Measurements from ENCODE around the gene USP32. TPM values are rescaled to one million over a fixed set of nuclear protein-coding genes. Genes with fewer than 3 reads are reported as not detected.
A peak's percentile ranks its signal among the peaks of the same experiment; 100 is the strongest.

USP32 gene
- total RNA-seq, 2 experiments from 2014 or later = 26.5 TPM

DNA sequence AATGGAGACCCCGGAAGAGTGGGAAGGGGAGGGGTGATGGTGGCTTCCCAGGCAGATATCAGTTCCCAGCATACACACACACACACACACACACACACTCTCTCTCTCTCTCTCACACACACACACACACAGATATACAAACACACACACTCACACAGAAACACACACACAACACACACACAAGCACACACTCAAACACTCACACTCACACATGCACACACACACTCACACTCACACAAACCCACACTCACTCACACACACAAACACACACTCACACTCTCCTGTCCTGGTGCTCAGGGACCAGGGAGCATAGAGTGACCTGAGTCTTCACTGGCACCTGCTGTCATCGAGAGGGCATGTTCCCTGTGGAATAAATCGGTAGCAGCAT lies 236.5 kb downstream of the USP32 start:
- CTCF ChIA-PET = no interaction called here
- DNase-seq (no peak), ATAC-seq (no peak)
- Mint-ChIP-seq H3K9me3 (no peaks in the 10 kb centered on the region), H3K27me3 (peaks cover 29% of the 10 kb centered on the region), H3K4me3 (no peak overlapping the region), H3K36me3 (ENCODE audit: low read depth) (no peaks in the 10 kb centered on the region), H3K4me1 (ENCODE audit: low read depth) (peaks cover 12% of the 10 kb centered on the region), H3K27ac (no peak overlapping the region)
- POLR2A ChIA-PET = no interaction called here
- intact Hi-C loops (cut with micrococcal nuclease) = no loop called here
- TF ChIP-seq, protein P1, sequence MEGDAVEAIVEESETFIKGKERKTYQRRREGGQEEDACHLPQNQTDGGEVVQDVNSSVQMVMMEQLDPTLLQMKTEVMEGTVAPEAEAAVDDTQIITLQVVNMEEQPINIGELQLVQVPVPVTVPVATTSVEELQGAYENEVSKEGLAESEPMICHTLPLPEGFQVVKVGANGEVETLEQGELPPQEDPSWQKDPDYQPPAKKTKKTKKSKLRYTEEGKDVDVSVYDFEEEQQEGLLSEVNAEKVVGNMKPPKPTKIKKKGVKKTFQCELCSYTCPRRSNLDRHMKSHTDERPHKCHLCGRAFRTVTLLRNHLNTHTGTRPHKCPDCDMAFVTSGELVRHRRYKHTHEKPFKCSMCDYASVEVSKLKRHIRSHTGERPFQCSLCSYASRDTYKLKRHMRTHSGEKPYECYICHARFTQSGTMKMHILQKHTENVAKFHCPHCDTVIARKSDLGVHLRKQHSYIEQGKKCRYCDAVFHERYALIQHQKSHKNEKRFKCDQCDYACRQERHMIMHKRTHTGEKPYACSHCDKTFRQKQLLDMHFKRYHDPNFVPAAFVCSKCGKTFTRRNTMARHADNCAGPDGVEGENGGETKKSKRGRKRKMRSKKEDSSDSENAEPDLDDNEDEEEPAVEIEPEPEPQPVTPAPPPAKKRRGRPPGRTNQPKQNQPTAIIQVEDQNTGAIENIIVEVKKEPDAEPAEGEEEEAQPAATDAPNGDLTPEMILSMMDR (IDR thresholded peaks at IDR 0.05) = no peak

DNA sequence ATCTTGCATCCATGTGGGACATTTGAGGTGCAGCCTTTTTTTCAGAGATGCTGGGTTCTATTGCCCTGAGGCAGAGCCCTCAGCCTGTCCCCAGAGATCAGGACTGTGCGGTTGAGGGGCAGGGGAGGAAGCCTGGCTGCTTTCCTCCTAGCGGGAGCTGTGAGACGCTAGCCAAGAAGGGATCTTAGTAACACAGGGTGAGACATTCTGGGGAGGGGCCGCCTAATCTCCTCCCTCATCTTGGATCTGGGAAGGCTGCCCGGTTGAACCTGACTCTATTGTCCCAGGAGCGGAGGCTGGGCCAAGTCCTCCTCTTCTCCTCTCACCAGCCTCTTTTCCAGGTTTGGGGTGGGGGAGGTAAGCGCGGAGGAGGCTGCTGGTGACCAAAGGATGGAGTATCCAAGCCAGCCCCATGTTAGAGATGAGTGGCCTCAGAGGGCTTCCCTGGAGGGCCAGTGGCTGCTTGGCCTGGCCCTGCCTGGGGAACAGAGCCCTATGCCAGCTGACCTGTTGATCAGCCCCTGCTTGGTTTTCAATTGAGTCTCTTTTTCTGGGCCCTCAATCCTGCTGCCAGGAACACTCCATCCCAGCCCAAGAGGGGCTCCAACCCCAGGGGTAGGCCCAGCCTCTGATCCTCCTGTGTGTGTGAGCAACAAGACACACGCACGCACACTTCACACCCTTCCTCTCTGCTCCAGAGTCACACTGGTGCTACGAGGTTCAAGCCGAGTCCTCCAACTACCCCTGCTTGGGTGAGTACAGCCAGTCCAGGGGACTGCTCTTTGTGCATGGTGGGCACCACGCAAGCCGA lies 237.1 kb downstream of the USP32 start:
- H3K4me1 Mint-ChIP-seq (ENCODE audit: low read depth) = peaks cover 12% of the 10 kb centered on the region
- H3K27ac Mint-ChIP-seq = no peak overlapping the region
- DNase-seq (no peak), ATAC-seq (no peak)
- no peak overlapping the region for H3K4me3 Mint-ChIP-seq
- intact Hi-C loops (cut with micrococcal nuclease) = no loop called here
- ChIA-PET CTCF (no interaction called here), POLR2A (no interaction called here)
- H3K27me3 Mint-ChIP-seq = peaks cover 29% of the 10 kb centered on the region
- H3K36me3 Mint-ChIP-seq (ENCODE audit: low read depth) = no peaks in the 10 kb centered on the region
- H3K9me3 Mint-ChIP-seq = no peaks in the 10 kb centered on the region
- TF ChIP-seq, protein P1 (IDR thresholded peaks at IDR 0.05) = no peak

DNA sequence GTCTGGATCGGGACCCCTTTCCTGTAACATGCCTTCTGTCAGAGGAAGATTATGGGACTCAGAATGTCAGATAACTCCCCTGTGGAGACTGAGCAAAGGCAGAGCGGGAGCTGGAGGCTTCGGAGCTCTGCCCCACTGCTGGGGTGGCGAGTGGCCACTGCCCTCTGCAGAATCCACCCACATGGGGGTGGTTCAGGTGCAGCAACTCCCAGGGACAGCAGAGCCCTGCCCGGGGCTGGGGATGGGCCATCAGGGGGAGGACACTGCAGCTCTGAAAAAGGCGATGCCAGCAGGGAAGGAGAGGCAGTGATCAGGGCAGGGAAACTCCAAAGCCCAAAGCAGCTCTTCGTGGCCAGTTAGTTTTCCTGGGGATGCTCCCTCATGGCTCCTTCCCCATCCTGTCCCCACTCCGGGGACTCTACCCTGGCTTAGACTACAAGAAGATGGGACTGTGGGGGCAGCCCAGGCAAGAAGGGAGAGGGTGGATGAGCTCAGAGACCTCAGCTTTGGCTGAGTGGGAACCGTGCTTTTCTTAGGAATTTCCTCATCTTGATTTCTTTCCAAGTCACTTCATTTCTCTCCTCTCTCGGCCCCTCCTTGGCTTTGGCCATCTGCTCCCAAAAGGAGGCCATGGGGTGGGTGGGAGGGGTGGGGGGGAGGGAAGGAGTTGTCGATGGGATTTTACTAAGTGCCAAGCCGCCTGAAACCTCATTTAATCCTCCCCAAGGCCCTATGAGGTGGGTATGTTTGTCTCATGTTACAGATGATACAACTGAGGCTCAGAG lies 238.1 kb downstream of the USP32 start:
- POLR2A ChIA-PET = no interaction called here
- intact Hi-C loops (cut with micrococcal nuclease) = no loop called here
- ATAC-seq = no peak

DNA sequence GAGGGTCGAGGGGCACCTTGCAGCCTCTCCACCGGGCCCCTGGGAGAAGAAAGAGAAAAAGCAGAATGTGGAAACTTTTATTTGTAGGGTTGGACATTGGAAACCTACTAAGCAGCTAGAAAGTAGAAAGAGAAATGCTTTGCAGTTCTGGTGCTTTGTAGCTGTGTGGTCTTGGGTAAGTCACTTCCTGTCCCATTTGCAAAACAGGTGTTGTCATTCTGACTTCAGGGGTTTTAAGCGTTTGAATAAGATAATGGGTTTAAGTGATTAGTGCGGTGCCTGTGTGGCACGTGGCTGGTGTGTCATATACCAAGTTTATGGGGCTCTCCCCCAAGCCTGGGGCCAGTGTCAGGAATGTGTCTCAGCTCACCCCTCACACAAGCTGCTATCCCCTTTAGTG lies 240.6 kb downstream of the USP32 start:
- H3K9me3 Mint-ChIP-seq = no peaks in the 10 kb centered on the region
- TF ChIP-seq, protein P1 (IDR thresholded peaks at IDR 0.05) = no peak
- H3K4me3 Mint-ChIP-seq = no peak overlapping the region
- intact Hi-C loops (cut with micrococcal nuclease) = no loop called here
- peak; percentile 63 for DNase-seq
- H3K4me1 Mint-ChIP-seq (ENCODE audit: low read depth) = peaks cover 16% of the 10 kb centered on the region
- ChIA-PET CTCF (interaction anchor here (5.7 kb wide), 1 partner anchor 10 kb away, joined by 34 read pairs; no protein-coding TSS in a partner anchor), POLR2A (interaction anchor here (0.6 to 2.0 kb wide), 4 partner anchors 11 to 327 kb away, joined by 3 to 7 read pairs (median 3); no protein-coding TSS in a partner anchor)
- peak; percentile 85 for ATAC-seq
- H3K36me3 Mint-ChIP-seq (ENCODE audit: low read depth) = no peaks in the 10 kb centered on the region
- H3K27me3 Mint-ChIP-seq = peaks cover 50% of the 10 kb centered on the region
- H3K27ac Mint-ChIP-seq = no peak overlapping the region

More for the DNA sequence above, 238.1 kb downstream of the USP32 start:
- Mint-ChIP-seq H3K36me3 (ENCODE audit: low read depth) (no peaks in the 10 kb centered on the region), H3K4me3 (no peak overlapping the region), H3K4me1 (ENCODE audit: low read depth) (peaks cover 16% of the 10 kb centered on the region), H3K27ac (no peak overlapping the region), H3K27me3 (peaks cover 35% of the 10 kb centered on the region), H3K9me3 (no peaks in the 10 kb centered on the region)
- DNase-seq = no peak
- TF ChIP-seq, protein P1 (IDR thresholded peaks at IDR 0.05) = no peak
- CTCF ChIA-PET = interaction anchor here (5.7 kb wide), 1 partner anchor 13 kb away, joined by 34 read pairs; no protein-coding TSS in a partner anchor

Data from activated CD8-positive, alpha-beta T cell treated with anti-CD3 and anti-CD28 coated beads for 36 hours (primary cell).